PC-9 (cell line): ENCODE results near the gene BFSP2. TPM values are rescaled to one million over a fixed set of nuclear protein-coding genes. Genes with fewer than 3 reads are reported as not detected.

Source experiments
- BruUV-seq: library from RNA; stranded (reverse); fragments of 400-500 nt; replicated peaks from 2 replicates; lab custom pipeline; 2021; lab: Mats Ljungman, UMichigan
- CTCF ChIA-PET: fragments of 300-600 bp; sonication (Branson Sonifier 250); formaldehyde crosslinking; loops from one replicate; lab custom pipeline; 2022; ENCODE audit warnings: antibody characterized with exemption; lab: Charles Lee
- POLR2A ChIA-PET: fragments of 300-600 bp; sonication (Branson Sonifier 250); formaldehyde crosslinking; loops from one replicate; lab custom pipeline; 2022; ENCODE audit warnings: antibody characterized with exemption; ENCODE audit not compliant: unreplicated experiment; lab: Charles Lee
- DNase-seq, 2 experiments: peaks; one replicate each; pipeline versions ENCODE4 v3.0.0 to v3.0.0-alpha.2; 2015 to 2022; ENCODE audit warnings: mixed read lengths in 1 of 2
- H2AFZ ChIP-seq: fragments of 200-600 bp; sonication (generic); 2 replicates; pipeline ENCODE4 v1.8.1; 2017; ENCODE audit warnings: antibody characterized with exemption
- H3F3A ChIP-seq: fragments of 200-600 bp; sonication (generic); 2 replicates; pipeline ENCODE4 v1.8.1; 2017; ENCODE audit warnings: antibody characterized with exemption, mild to moderate bottlenecking, low read depth; ENCODE audit not compliant: insufficient read depth
- H3K27ac ChIP-seq: fragments of 200-600 bp; sonication (generic); 2 replicates; pipeline ENCODE4 v1.6.1; 2016; ENCODE audit warnings: mixed run types
- H3K27me3 ChIP-seq: fragments of 200-600 bp; sonication (generic); 2 replicates; pipeline ENCODE4 v1.6.1; 2016; ENCODE audit warnings: low read depth, mixed run types; ENCODE audit not compliant: insufficient read depth
- H3K36me3 ChIP-seq: fragments of 200-600 bp; sonication (generic); 2 replicates; pipeline ENCODE4 v1.6.1; 2016; ENCODE audit warnings: low read depth, mixed run types
- H3K4me1 ChIP-seq: fragments of 200-600 bp; sonication (generic); replicated peaks from 2 replicates; pipeline ENCODE4 v1.6.1; 2016; ENCODE audit warnings: mixed run types; ENCODE audit not compliant: insufficient read depth
- H3K4me2 ChIP-seq: fragments of 200-600 bp; sonication (generic); 2 replicates; pipeline ENCODE4 v1.6.1; 2017; ENCODE audit warnings: mixed run types
- H3K4me3 ChIP-seq: fragments of 200-600 bp; sonication (generic); 2 replicates; pipeline ENCODE4 v1.6.1; 2016; ENCODE audit warnings: mixed run types
- H3K79me2 ChIP-seq: fragments of 200-600 bp; sonication (generic); 2 replicates; pipeline ENCODE4 v1.6.1; 2017; ENCODE audit warnings: low read depth, mixed run types
- H3K9me2 ChIP-seq: fragments of 200-600 bp; sonication (generic); 2 replicates; pipeline ENCODE4 v1.8.1; 2017; ENCODE audit warnings: mild to moderate bottlenecking; ENCODE audit not compliant: insufficient read depth
- H3K9me3 ChIP-seq: fragments of 200-600 bp; sonication (generic); 2 replicates; pipeline ENCODE4 v1.8.1; 2016; ENCODE audit warnings: low read depth; ENCODE audit not compliant: insufficient read depth
- H4K20me1 ChIP-seq: fragments of 200-600 bp; sonication (generic); 2 replicates; pipeline ENCODE4 v1.8.1; 2017; ENCODE audit not compliant: insufficient read depth
- CTCF ChIP-seq: fragments of 200-600 bp; sonication (generic); conservative IDR thresholded peaks from 2 replicates; pipeline ENCODE4 v1.6.1; 2017; ENCODE audit warnings: mixed run types, antibody characterized with exemption, mild to moderate bottlenecking, moderate library complexity
- EZH2 ChIP-seq: fragments of 200-600 bp; sonication (generic); IDR thresholded peaks from 2 replicates; pipeline ENCODE4 v1.8.0; 2017; ENCODE audit warnings: antibody characterized with exemption, low read depth
- intact Hi-C: fragments of 100-400 bp; cut with micrococcal nuclease; formaldehyde crosslinking; loops from one replicate; pipeline ENCODE4 v1.10.0; 2022; ENCODE audit not compliant: unreplicated experiment
- total RNA-seq: library from RNA; stranded (reverse); gene quantifications from 2 replicates; pipeline ENCODE4 v1.2.3, GENCODE V29; 2021

The BFSP2 gene
- total RNA-seq, 1 experiment from 2014 or later: not detected

GRCh38 chr3:133364704-133365103 lies 35.2 kb upstream of the BFSP2 start:
- BruUV-seq: no TSS peak
- no peaks in the 10 kb centered on the region for H3K9me2 ChIP-seq

DNA sequence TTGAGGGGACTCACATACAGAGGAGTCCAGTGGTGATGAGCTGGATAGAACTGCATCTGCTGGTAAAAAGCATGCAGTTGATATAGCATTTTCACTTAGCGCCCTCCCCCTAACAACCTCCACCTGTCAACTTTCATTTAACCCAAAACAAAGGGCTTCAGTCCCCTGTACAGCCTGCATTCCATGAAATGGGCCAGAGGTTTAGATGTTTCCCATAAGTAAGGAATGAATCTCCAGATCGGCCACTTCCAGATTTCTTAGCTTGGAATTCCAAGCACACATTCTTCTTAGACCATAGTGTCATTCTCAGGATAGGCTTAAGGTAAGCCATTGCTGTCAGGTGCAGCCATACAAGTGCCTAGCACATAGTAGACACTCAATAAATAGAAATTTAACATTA lies 32.9 kb upstream of the BFSP2 start:
- CTCF ChIA-PET: no interaction called here
- intact Hi-C loops: no loop called here
- Histone ChIP-seq H2AFZ (no peak overlapping the region), H3K79me2 (no peaks in the 10 kb centered on the region), H3K4me1 (no peaks in the 10 kb centered on the region), H4K20me1 (no peaks in the 10 kb centered on the region), H3K27ac (no peak overlapping the region), H3K27me3 (peaks cover 79% of the 10 kb centered on the region), H3K4me3 (no peak overlapping the region), H3K9me3 (no peaks in the 10 kb centered on the region), H3K4me2 (no peak overlapping the region), H3F3A (no peaks in the 10 kb centered on the region), H3K9me2 (no peaks in the 10 kb centered on the region), H3K36me3 (no peaks in the 10 kb centered on the region)
- TF ChIP-seq CTCF: no peak
- TF ChIP-seq EZH2: no peak
- BruUV-seq: no TSS peak
- POLR2A ChIA-PET: no interaction called here
- no peak for DNase-seq

More at GRCh38 chr3:133364704-133365103, 35.2 kb upstream of the BFSP2 start:
- intact Hi-C loops: no loop called here
- H3F3A ChIP-seq: no peaks in the 10 kb centered on the region
- no peak overlapping the region for H3K4me3 ChIP-seq
- ChIA-PET CTCF (no interaction called here), POLR2A (no interaction called here)
- H3K27ac ChIP-seq: no peak overlapping the region
- H3K36me3 ChIP-seq: no peaks in the 10 kb centered on the region
- no peaks in the 10 kb centered on the region for H3K79me2 ChIP-seq
- H3K27me3 ChIP-seq: peaks cover 82% of the 10 kb centered on the region
- H3K4me2 ChIP-seq: no peak overlapping the region
- no peak overlapping the region for H2AFZ ChIP-seq
- H3K4me1 ChIP-seq: no peaks in the 10 kb centered on the region
- H4K20me1 ChIP-seq: no peaks in the 10 kb centered on the region
- no peak for DNase-seq
- H3K9me3 ChIP-seq: no peaks in the 10 kb centered on the region
- TF ChIP-seq EZH2 (no peak), CTCF (no peak)

DNA sequence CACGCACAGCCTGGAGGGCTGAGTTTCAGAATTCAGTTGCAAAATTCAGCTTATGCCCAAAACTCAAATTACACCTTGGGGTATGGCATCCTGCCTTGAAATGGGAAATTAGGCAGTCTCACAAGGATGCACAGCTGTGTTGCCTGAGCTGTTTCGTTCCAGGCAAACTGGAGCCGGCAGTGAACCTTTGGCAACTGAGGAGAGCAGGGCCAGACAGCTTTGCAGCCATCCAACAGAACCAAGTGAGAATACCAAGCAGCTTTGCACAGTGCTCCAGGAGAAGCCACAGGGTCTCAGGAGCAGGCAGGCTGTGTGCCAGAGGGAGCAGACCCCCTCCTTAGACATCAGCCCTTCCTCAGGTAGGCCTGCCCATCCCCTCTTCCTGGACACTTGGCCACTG lies 32.5 kb upstream of the BFSP2 start:
- no TSS peak for BruUV-seq
- no peak for DNase-seq
- no peaks in the 10 kb centered on the region for H3K36me3 ChIP-seq

More for the DNA sequence above, 32.5 kb upstream of the BFSP2 start:
- intact Hi-C loops: no loop called here
- TF ChIP-seq CTCF: no peak
- no peak for TF ChIP-seq EZH2
- H4K20me1 ChIP-seq: no peaks in the 10 kb centered on the region
- H3K4me1 ChIP-seq: no peaks in the 10 kb centered on the region
- H3F3A ChIP-seq: no peaks in the 10 kb centered on the region
- peaks cover 79% of the 10 kb centered on the region for H3K27me3 ChIP-seq
- no peak overlapping the region for H3K27ac ChIP-seq
- no peak overlapping the region for H2AFZ ChIP-seq
- no peak overlapping the region for H3K4me3 ChIP-seq
- ChIA-PET CTCF (no interaction called here), POLR2A (no interaction called here)
- H3K79me2 ChIP-seq: no peaks in the 10 kb centered on the region
- H3K4me2 ChIP-seq: no peak overlapping the region
- no peaks in the 10 kb centered on the region for H3K9me2 ChIP-seq
- no peaks in the 10 kb centered on the region for H3K9me3 ChIP-seq
